Caki2 (cell line): Measurements from ENCODE around the gene SLC38A1. TPM values are rescaled to one million over a fixed set of nuclear protein-coding genes. Genes with fewer than 3 reads are reported as not detected.
"Not testable (repeated sequence)": the region's sequence is repeated elsewhere in the genome, so short reads cannot be mapped to it uniquely, and the experiment has no call there.

Experiments used
- DNase-seq: peaks from one replicate; pipeline ENCODE4 v3.0.0-alpha.2; 2015; ENCODE audit warnings: low read depth
- in situ Hi-C: cut with HindIII; loops from 2 replicates; pipeline ENCODE4 v1.10.0; 2016; ENCODE audit warnings: low sequenced_read_pairs, low pct_unique_long_range_greater_than_20kb, mixed read lengths
- total RNA-seq: library from RNA; depleted of rRNA; stranded (reverse); fragments of >200 nt; shearing (Covaris generic); gene quantifications from 2 replicates; pipeline ENCODE4 v1.2.3, GENCODE V29; 2014; ENCODE audit warnings: low replicate concordance

SLC38A1 gene
- total RNA-seq, 1 experiment from 2014 or later = 49.4 TPM

- in situ Hi-C loops = no loop called here
- DNase-seq = no peak
Observed at GRCh38 chr12:46186088-46186487, 82.8 kb downstream of the SLC38A1 start.

GRCh38 chr12:46185686-46186085 lies 83.2 kb downstream of the SLC38A1 start:
- in situ Hi-C loops = no loop called here
- no peak for DNase-seq

DNA sequence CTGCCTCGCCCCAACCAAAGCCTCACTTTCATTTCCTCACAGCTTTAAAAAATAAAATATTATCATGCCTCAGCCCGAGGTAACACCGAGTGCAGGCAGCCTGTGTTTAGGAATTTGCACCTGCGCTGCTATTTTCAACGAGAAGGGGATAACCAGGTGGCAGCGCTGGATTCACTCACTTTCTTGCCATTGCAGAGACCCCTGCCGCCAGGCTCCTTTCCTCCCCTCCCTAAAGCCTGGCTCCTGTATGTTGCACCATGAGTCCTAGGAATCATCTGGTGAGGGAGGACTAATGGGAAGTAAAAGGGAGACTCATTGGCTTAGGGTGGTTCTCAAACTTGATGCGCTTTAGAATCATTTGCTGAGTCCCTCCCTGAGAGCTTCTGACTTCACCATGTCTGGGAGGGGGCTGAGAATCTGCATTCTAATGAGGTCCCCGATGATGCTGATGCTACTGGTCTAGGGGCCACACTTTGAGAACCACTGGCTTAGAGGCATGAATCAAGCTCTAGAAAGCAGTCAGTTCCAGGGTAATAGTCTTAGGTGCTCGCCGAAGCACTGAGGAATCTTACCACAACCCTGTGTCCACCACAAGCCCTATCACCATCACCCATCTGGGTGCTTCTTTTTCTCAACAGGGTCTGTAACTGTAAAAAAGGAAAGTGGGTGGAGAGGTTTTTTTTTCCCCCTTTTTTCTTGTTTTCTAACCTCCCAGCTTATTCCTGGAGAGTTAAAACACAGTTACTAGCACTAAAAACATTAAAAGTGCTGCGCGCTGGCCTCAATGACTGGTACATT lies 83.8 kb downstream of the SLC38A1 start:
- no peak for DNase-seq
- in situ Hi-C loops = no loop called here

GRCh38 chr12:46183112-46183511 lies 85.7 kb downstream of the SLC38A1 start:
- in situ Hi-C loops = no loop called here
- DNase-seq = no peak

DNA sequence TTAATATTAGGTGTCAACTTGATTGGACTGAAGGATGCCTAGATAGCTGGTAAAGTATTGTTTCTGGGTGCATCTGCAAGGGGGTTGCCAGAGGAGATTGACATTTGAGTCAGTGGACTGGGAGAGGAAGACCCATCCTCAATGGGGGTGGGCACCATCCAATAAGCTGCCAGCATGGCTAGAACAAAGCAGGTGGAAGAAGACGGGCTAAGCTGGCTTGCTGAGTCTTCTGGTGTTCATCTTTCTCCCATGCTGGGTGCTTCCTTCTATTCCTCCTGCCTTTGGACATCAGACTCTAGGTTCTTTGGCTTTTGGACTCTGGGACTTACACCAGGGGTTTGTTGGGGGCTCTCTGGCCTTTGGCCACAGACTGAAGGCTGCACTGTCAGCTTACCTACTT lies 87.4 kb downstream of the SLC38A1 start:
- no peak for DNase-seq
- in situ Hi-C loops = no loop called here

DNA sequence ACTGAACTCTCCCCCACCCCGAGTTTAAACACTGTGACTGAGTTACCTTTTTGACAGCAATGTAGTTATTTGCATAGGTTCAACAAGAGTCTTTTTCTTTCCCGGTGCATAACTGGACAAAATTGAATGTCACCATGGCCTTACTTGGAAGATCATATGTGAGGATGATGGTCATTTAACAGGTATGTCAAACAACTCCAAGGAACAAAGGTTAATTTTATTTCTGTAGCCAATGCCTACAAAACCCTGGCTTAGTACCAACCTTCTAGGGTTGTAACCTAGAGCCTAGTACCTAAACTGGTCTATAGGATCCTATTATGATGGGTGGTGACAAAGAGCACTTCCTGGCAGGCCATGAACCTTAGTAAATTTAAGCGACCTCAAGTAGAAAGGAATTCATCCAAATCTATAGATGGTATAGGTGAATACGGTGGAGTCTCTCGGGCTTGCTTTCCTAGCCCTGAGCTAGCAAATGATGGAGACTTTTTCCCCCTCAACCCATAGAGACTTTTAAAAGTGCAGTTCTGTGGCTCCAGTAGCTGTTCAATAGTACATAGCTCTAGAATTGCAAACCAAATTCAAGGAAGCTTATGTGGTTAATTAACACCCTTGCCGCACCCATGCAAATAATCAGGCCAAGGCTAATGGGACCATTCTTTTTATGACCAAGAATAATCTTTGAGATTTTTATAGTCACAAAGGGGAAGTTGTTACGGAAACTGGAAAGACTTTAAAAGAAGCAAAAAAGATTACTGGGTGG lies 89.0 kb downstream of the SLC38A1 start:
- DNase-seq = no peak
- in situ Hi-C loops = no loop called here

DNA sequence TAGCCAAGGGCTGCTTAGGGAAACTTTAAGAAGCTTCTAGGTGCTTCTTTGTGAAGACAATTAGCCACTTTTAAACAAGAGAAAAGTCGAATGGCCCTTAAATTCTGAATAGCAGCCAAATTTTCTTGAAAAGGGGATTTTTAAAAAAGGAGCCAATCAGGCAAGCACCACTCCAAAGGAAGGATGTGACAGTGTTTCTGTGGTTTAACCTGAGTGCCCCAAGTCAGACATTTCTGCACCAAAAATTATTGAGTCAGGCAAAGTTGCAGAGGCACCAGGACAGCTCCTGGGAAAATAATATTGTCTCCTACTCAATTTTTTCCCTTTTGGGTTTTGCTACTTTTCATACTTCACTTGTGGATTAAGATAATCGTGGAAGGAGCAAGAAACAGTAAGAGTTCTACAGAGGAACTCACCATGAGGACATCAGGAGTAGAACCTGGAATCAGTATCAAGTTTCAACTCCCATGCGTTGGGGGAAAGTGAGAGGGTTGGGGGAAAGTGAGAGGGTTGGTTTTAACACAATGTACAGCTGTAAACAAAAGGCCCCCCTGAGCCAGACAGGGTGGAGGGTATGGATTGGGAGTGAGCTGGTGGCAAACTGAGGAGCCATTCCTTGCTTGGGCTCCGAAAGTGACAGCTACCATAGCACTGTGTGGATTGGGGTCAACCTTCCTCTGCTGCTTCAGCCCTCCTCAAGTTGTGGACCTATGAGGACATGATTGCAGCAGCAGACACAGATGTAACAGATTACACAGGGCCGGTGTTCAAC lies 90.8 kb downstream of the SLC38A1 start:
- no peak for DNase-seq
- in situ Hi-C loops = no loop called here

DNA sequence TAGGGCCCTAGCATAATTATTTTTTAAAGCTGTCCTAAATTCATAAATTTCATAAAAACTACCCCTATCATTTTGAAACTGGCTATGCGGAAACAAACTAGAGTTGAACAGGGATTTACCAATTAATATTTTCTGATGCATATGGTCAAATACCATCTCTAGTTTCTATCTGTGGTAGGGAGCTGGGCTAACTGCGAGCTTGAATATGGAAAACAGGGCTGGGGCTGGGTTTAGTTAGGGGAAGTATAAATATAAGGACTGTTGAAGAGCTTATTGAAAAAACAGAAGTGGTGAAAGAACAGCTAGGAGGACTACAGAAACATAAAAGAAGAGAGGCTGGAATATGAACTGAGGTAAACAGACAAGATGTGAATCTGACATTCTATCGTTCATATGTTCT lies 91.8 kb downstream of the SLC38A1 start:
- in situ Hi-C loops = no loop called here
- DNase-seq = no peak

DNA sequence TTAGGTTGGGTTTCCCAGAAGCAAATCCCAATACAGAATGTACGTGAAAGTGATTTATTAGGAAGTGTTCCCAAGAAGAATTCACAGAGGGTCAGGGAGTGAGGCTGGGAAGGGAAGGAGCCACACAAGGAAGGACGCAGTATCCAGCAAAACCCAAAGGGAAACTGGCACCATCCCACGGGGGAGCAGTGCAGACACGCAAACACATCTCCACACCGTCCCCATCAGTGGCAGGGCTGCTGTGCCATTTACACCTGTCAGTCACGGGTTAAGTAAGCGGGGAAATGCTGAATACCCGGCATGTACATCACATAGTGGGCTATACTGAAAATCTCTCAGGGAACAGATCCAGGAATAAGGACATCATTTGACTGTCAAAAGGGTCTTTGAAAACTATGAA lies 93.9 kb downstream of the SLC38A1 start:
- in situ Hi-C loops = no loop called here
- no peak for DNase-seq

DNA sequence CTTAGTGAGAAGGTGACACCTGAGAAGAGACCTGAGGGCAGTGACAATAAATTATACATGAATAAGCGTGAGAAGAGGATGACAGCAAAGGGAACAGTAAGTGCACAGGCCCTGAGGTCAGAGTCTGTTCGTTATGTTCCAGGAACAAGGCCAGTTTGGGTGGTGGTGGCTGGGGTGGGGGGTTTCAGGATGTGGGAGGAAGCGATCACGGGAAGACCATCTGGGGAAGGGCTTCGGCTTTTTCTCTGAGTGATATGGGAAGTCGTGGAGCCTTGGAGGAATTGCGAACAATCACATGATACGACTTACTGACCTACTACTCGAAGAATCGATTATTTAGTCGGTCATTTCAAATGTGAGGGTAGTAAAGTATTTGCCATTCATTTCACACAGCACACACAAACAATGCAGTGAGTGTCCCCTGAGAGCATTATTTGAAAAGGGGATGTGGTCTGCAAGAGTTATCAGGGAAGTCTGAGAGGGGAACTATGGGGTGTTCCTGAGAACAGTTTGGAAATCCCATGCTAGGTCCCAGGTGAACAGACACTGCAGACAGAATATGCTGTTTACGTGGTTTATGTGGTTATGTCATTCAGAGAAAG lies 94.7 kb downstream of the SLC38A1 start:
- no peak for DNase-seq
- in situ Hi-C loops = no loop called here

- in situ Hi-C loops = no loop called here
- DNase-seq = no peak
Observed at GRCh38 chr12:46168426-46168825, 100.4 kb downstream of the SLC38A1 start.

- in situ Hi-C loops = no loop called here
- DNase-seq = no peak
Observed at GRCh38 chr12:46167412-46167811, 101.4 kb downstream of the SLC38A1 start.

DNA sequence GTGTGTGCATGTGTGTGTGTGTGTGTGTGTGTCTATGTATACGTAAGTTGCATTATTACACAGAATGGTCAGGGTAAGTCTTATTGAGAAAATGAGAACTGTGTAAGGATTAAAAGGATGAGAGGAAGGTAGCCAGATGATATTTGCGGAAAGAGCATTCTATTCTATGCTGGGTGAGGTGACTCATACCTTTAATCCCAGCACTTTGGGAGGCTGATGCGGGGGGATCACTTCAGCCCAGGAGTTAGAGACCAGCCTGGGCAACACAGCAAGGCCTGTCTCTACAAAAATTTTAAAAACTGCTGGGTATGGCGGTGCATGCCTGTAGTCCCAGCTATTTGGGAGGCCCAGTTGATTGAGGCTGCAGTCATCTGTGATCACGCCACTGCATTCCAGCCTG lies 103.7 kb downstream of the SLC38A1 start:
- no peak for DNase-seq
- in situ Hi-C loops = no loop called here

- no peak for DNase-seq
- in situ Hi-C loops = no loop called here
Observed at GRCh38 chr12:46164186-46164761, 104.6 kb downstream of the SLC38A1 start.

- in situ Hi-C loops, DNase-seq: not testable (repeated sequence)
Observed at GRCh38 chr12:46162549-46163076, 106.2 kb downstream of the SLC38A1 start.

- in situ Hi-C loops = no loop called here
- DNase-seq = no peak
Observed at GRCh38 chr12:46160981-46161690, 107.7 kb downstream of the SLC38A1 start.

- peak; percentile 88 for DNase-seq
Observed at GRCh38 chr12:46160101-46160980, 108.5 kb downstream of the SLC38A1 start.

More at GRCh38 chr12:46160101-46160980, 108.5 kb downstream of the SLC38A1 start:
- in situ Hi-C loops = no loop called here
